HEK293 (cell line): Measurements from ENCODE around the gene PTGIR.

Experiments used
- CTCF ChIP-seq: fragments of 450-650 bp; formaldehyde crosslinking; IDR thresholded peaks from 2 replicates; pipeline ENCODE4 v1.5.1; 2016; ENCODE audit warnings: missing biosample characterization, missing genetic modification characterization
- ZNF350 ChIP-seq: fragments of 450-650 bp; formaldehyde crosslinking; IDR thresholded peaks from 2 replicates; pipeline ENCODE4 v1.5.0; 2017; ENCODE audit warnings: missing biosample characterization, mild to moderate bottlenecking, missing genetic modification characterization
- ZNF391 ChIP-seq: fragments of 450-650 bp; formaldehyde crosslinking; IDR thresholded peaks from 2 replicates; pipeline ENCODE4 v1.5.1; 2016; ENCODE audit warnings: low read depth, missing biosample characterization, missing genetic modification characterization, borderline replicate concordance
- ZNF580 ChIP-seq: fragments of 450-650 bp; formaldehyde crosslinking; IDR thresholded peaks from 2 replicates; pipeline ENCODE4 v1.5.1; 2016; ENCODE audit warnings: missing biosample characterization, missing genetic modification characterization
- ZNF660 ChIP-seq: fragments of 450-650 bp; IDR thresholded peaks from 2 replicates; pipeline ENCODE4 v1.5.1; 2018; ENCODE audit warnings: missing biosample characterization, mild to moderate bottlenecking, missing genetic modification characterization
- ZNF843 ChIP-seq: fragments of 450-650 bp; formaldehyde crosslinking; IDR thresholded peaks from 2 replicates; pipeline ENCODE4 v1.5.1; 2016; ENCODE audit warnings: missing biosample characterization, missing genetic modification characterization

DNA sequence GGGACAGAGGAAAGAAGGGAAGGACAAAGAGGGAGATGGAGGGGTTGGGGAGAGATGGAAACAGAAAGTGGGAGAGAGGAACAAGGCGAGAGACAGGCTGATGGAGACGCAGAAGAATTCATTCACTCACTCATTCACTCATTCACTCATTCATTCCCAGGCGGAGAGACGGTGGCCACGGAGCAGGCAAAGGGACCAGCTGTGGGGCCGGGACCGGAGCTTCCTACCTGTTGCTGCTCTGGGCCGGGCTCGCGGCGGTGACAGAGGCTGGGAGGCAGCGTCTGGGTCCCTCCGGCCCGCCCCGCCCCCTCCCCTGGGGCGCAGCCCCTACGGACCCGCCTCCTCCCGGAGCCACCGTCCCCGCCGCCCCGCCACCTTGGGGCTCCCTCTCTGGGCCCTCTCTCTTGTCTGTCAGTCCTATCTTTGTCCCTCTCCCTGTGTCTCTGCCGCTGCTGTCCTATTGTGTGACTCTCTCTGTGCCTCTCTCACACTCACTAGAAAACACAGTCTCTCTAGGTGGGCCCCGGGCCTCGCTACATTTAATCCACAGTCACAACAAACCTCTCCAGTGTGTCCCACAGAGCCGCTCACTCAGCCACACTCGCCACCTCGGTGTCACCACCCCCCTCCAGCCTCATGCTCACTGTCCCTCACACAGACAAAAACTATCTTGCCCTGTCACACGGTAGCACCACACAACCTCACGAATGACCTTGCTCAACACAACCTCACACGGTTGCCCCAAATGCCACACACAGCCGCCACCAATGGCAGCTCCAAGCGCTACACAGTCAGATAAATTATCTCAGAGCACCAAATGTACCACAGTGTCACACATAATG, 11.3 kb upstream of the PTGIR start, which contains the start of gene GNG8:
- no peak for TF ChIP-seq ZNF350 (tag by site-specific recombination)
- no peak for TF ChIP-seq CTCF (tag by site-specific recombination)
- no peak for TF ChIP-seq ZNF660 (tag by site-specific recombination)
- TF ChIP-seq ZNF391 (tag by site-specific recombination): no peak
- no peak for TF ChIP-seq ZNF843 (tag by site-specific recombination)
- TF ChIP-seq ZNF580 (tag by site-specific recombination): no peak
